ENCODE data around the gene DCT.

DCT gene

DNA sequence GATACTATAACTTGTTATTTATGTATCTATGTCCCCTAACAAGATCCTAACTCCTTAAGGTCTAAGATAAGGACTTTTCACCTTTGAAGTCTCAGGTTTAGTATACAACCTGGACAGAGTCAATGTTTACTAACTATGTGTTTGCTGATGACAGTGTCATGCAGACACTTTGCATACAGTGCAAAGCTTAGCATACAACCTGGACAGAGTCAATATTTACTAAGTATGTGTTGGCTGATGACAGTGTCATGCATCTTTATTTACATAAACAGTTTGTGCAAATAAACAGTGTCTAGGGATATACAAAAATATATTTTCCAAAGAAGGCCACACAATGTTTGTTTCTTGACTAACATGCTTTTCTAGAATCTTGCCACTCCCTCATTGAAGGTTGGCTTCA, 34.7 kb downstream of the DCT start:
- DNase-seq, result no peak

- DNase-seq, result peak; percentile 34
Measured at GRCh38 chr13:94435604-94436226, 43.8 kb downstream of the DCT start.

DNA sequence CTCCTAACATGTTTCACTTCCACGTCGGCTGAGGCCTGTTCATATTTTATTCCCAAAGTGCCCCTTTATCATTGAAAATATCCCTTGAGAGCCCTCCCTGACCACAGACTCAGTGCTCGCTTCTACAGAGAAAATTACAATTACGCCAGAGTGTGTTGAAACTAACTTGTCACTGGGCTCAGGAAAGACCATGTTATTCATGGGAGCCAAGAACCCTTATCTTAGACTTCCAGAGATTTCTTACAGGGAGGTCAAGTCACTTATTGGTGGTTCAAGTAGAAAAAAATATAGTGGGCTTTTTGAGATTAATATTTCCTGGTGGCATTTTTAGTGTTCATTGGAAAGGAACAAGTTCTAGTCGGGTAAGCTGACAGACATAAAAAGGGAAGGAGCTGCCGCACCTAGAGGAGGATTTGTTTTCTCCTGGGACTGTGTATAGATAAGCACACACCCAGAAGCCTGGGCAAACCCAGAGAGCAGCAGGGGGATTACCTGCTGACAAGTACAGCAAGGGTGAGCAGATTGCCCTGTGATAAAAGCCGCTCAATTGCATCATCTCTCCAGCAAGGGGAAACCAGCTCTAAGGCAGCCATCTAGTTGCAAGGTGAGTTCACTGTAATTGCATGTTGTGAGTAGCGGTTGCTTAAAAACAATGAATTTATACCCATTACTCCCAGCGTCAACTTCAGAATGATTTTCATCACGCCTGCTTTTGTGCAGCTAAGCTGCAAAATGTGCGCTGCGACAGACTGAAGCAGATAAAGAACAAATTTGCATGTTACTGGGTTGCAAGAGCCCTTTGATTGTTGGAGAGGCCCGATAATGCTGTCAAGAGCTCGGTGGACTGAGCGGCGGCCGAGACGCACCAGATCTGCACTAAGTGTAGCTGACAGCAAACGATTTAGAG, 46.2 kb downstream of the DCT start:
- DNase-seq, result peak; percentile 86

GRCh38 chr13:94431987-94432386, 47.5 kb downstream of the DCT start:
- DNase-seq, result no peak

- no peak for DNase-seq
Measured at GRCh38 chr13:94431574-94431973, 47.9 kb downstream of the DCT start.

DNA sequence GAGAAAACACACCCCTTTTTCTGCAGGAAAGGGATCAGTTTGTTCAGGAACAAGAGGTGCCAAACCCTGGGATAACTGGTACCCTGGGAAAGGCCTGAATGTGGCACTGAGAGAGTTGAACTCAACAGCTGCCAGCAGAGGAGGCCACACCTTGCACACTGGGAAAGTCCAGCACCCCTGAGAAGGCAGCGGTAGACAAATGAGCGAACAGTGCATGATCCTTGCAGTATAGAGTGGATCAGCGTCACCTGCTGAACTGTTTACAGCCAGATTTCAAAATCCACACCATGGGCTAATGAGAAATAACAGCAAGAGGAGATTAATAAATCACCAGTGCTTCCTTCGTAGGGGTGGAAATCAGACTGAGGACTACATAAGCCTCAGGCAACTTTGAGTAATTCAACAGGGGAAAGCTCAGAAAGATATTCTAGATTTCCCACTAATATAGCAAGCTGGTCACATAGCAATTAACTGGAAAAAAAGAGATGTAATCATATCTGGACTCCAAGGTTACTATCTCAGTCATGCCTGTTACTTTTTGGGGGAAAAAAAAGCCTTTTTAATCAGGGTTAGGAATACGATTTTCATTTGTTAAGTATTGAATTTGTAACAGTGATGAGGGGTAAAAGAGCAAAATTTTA, 52.0 kb downstream of the DCT start:
- DNase-seq, result no peak

DNA sequence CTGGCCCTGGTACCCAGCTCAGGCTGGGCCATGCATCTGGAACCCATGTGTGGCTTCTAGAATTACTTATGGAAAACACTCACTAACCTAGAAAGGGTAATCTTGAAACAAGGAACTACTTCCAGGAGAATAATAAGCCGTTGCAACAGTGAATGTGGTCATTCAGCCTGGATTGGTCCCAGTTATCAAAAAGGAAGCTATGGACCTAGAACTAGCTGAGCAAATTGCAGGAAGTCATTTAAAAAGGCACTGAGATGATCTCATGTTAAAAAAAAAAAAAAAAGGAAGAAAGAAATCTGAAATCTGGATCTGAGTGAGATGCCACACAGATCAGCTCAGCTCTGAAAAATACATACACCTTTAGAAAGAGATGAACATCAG, 59.6 kb downstream of the DCT start:
- no peak for DNase-seq

DNA sequence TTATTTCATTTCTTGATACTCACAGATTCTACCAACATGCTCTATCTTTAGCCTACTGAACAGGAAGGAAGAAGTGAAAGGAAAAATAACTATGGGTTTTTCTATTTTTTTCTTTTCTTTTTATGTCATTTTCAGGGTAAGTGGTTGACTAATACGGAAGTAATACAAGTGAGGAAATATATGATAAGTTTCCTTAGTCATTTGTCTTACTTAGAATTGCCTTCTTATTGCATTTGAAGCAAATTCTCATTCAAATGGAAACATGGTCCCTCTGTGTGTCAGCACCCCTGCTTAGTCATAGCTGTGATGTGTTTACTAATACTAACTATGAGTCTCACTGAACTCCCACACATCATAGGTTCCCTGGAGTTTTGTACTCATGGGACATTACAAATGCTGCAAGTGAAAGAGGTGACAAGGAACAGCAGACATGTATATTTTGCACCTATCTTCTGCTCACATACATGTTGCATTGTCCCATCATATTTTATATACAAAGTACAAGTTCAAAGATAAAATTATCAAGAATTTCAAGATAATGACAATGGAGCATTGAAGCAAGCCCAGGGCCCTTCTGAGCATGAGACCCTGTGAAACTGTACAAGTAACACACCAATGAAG, 60.1 kb downstream of the DCT start:
- no peak for DNase-seq

DNA sequence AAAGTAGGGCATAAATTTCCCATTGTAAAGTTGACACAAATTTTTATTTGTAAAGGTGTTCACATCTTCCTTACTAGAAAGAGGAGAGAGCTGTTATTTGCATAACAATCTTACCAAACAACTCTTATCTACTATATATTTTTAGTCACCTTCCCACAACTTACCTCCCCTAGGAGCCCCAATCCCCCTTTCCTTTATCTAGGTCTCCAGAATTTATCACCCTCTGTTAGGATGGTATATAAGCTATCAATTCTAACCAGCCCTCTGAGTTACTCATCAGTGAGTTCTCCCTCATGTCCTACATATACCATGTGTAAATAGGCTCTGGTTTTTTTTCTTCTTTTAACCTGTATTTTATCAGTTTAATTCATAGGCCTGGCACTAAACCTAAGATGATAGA, 62.2 kb downstream of the DCT start:
- DNase-seq, result no peak

DNA sequence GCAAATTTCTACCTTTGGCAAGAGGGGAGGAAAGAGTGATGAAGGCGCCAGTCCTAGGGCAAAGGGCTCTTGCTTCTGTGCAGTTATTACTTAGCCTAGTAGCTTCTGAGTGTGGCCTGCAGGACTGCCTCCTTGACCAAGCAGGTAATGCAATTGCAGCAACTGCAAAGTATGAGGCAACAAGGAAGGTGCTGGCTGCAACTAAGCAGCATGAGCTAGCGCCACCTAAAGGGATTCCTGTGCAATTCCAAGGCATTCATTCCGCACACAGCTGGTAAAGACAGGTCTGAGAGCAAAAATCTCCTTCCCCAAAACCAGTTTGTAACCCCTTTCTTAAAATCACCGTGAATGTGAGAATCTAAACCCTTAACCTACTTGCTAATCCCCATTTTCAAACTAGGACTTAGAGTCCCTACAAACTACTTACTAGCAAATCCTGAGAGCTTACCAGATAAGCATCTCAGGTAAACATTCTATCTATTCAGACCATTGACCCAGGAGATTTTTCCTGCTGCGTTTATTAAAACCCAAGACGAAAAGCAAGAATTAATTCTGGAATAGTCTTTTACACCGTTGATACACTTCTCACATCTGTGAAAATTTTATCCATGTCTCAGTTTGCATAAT, 62.9 kb downstream of the DCT start:
- DNase-seq, result peak; percentile 32

DNA sequence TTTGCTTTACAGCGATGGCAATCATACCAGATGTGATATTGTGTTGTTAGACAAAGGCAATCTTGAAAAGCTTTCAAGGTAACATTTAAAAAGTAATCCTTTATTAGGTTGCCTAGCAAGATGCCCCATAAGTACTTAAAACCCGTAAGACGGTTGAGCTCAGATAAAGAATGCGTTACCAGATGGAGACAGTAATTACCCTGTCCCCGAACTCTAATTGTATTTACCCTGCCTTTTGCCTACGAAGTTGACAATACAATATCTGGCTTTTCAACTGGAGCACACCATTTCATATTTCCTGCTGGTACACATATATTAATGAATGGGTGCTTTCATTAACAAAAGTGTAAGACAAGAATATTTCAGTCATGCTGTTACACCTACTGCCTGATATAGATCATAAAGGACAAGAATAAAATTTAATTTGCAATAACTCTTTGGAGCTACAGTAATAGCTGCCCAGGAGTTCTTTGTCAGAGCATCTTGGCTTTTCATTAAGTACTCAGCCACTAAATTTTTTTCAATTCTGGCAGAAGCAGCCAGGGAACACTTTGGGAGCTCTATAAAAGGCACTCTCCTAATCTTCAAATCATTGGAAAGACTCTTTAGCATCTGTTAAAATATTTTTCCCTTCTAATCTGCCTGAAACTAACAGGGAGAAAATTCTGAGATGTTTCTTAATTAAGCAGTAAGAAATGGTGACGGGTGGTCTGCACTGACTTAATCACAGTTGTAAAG, 63.8 kb downstream of the DCT start:
- DNase-seq, result peak; percentile 73

GRCh38 chr13:94414708-94415107, 64.8 kb downstream of the DCT start:
- peak; percentile 48 for DNase-seq

DNA sequence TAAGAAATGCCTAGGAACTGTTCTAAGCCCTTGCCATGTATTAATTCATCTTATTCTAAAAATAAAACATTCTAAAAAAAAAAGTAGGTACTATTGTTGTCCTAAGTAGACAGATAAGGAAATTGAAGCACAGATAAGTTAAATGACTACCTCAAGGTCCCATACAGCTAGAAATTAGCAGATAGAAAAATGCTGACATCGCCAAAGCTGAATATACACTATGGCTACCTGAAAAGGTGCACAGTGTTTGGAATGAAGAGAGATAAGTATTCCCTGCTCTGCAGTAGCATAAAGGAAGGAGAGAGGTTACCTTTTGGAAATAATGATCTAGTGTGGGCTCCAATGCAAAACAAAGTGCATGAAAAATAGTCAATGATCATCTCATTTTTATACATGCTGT, 65.3 kb downstream of the DCT start:
- DNase-seq, result no peak

- no peak for DNase-seq
Measured at GRCh38 chr13:94413598-94413944, 65.9 kb downstream of the DCT start.

GRCh38 chr13:94412870-94413597, 66.4 kb downstream of the DCT start:
- DNase-seq, result no peak

DNA sequence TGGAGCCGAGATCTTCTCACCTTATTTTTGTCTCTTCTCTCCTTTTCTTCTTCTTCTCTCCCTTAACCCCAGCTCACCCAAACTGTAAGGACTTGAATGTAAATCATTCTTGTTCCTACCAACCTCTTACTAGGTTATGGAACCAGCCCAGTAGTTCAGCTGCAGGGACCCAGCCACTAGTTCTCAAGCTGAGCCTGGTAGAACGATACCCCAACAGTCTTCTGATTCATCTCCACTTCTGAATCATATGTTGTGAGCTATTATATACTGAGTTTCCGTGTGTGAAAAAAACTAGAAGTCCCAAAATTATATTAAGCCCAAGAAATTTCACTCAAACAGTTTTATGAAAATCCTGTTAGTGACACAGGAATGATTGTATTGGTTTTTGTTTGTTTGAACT, 67.7 kb downstream of the DCT start:
- no peak for DNase-seq

DNA sequence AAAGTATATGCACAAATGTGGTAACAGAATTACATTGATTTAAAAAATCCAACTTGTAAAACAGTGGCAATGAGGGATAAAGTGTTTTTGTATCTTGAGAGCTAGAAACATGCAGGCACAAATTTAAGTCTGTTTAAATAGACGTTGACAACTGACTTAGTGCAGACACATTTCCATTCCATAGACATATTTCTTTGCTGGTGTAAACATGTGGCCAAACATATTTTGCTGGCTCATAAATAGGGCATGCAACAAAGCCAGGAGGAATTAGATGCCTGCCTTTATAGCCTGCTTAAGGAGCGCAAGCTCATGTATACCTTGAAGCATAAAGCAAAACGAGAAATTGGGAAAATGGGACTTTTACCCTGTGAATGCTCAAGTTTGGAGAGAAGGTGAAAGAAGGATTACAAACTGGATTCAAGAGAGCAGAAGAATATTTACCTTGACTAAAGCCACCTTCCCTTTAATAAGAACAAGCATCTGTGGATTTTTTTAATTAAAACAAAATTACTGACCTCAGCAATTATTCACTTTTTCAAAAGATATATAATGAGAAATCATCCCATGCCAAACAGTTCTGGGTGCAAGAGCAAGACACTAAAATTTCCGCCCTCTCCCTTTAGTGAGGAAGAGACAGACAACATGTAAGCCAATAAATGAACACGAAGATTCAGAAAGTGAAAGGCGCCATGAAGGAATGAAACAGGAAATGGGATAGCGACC, 71.0 kb downstream of the DCT start:
- DNase-seq, result no peak

DNA sequence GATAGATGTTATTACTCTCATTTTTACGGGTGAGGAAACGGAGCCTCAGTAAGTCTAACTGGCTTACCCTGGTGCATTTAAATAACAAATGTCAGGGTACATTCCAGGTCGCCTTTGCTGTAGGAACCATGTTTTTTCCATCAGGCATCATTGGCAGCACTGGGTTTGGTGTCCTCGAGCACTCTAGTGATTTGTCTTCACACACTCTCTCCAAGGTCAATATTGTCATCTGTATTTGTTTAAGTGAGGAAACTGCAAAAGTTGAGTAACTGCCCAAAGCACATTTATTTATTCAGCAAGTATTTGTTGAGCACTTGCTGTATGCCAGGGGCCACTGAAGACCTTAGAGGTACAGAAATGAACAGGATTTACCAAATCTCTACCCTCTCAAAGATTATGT, 78.6 kb downstream of the DCT start:
- no peak for DNase-seq

DNA sequence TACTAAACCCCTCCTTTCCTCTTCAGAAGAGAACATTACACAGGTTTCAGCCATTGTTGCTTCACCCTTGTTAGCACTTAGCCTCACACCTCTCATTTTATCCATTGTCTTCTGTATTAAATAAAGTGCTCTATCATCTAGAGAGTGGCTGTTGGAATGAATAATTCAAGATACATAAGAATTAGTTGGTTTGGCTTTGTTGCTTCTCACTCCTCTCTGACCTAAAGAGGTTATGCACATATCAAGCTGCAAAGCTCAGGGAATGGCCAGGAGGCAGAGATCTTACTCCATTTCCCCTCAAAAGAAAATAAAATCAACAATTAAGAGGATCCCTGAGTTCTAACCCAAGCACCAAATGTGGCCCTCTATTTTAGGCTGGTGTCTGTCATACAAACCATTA, 79.7 kb downstream of the DCT start:
- no peak for DNase-seq

DNA sequence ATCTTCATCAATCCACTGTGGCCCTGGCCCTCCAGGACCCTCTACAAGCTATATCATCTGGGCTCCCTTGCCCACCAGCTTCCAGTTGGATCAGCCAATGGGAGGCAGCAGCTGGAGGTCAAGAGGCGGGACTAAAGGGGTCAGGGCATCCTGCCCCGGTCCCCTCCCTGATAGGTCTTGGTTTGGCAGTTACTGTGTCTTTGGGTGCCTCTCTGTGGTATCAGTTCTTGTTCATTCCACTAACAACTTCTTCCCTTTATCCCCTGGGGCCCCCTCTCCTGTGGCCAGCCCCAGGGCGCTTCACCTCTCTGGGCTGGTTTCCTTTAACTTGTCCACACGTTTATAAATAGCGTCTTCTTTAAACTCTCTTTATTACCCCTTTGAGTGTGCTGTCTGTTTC, 83.6 kb downstream of the DCT start:
- no peak for DNase-seq

DNA sequence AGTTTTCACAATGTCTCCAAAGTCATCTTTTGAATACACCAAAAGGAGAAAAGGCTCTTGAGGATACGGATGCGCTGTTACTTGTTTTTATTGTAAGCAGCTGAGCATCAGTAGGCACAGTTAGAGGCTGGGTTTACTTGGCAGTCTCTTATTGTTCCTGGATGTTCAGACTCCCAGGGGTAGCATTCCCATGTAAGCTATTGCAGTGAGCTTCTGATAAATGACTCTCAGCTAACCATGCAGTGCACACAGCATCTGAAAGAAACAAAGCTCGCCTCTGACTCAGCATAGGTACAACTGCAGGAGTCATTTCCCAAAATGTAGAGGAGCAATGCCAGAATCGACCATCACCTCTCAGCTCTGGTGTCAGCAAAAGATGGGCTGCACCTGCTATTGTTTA, 84.8 kb downstream of the DCT start:
- DNase-seq, result no peak

Data from NCI-H187 treated with DMSO at 0.1 percent for 48 hours (cell line).